Activated T-cell treated with anti-CD3 and anti-CD28 coated beads for 4 hours (primary cell): ENCODE measurements around the gene RP2.

Experiments
- DNase-seq: peaks from one replicate; pipeline ENCODE4 v3.0.0-alpha.2; 2020

RP2 gene

DNA sequence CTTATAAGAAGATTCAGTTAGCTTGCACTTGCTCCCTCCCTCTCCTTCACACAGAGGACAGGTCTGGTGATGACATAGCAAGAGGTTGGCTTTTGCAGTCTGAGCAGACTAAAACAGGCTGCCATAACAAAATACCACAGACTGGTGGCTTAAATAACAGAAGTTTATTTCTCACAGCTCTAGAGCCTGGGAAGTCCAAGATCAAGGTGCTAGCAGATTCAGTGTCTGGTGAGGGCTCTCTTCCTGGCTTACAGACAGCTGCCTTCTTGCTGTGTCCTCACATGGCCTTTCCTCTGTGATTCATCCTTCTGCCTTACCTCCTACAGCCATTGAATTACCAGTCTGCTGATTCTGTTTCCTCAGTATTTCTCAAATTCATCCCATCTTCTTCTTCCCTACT, 13.1 kb downstream of the RP2 start:
- DNase-seq: no peak

DNA sequence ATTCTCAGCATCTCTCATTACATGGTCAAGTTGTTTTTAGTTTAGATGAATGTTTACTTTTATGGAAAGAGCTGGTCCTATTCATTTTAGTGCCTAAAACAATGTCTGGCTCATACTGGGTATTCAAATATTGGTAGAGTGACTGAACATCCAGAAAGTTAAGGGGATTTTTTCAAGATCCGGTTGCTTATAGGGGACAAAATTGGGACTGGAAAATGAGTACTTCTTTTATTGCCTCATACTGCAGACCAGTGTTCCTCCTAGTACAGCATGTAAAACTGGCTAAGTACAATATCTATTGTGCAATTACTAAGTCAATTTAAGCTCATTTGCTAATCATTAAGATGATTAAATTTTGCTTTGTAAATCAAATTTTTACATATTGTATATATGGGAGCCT, 13.9 kb downstream of the RP2 start:
- DNase-seq: no peak

DNA sequence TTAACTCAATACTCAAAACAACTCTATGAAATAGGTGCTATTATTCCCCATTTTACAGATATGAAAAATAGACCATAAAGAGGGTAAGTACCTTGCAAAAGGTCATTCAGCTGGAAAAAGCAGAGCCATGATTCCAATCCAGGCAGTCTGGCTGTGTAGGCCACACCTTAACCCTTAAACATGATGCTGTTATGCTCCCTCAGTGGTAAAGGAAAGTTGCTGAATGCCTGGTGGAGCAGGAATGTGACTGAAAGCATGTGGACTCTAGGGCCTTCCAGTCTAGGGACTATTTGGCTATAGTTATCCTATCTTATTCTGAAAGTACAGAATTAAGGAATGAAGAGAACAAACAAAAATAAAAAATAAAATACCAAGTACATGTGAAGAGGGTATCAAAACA, 19.6 kb downstream of the RP2 start:
- no peak for DNase-seq

DNA sequence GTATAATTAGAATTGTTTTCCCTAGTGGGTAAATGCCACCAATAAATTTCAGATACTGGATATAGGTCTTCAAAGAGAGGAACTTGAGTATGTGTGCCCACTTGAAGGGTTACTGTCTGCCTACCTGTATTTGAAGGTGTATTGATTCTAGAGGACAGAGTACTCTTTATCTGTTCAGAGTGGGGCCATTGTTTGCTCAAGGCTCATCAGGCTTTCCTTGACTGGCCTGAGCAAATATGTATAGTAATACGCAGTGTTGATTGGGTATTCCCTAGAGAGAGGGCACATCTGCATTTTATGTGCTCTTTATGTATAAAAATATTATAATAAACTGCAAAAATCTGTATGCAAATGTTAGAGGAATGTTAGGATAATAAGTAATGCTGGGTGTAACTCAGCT, 23.7 kb downstream of the RP2 start:
- no peak for DNase-seq

DNA sequence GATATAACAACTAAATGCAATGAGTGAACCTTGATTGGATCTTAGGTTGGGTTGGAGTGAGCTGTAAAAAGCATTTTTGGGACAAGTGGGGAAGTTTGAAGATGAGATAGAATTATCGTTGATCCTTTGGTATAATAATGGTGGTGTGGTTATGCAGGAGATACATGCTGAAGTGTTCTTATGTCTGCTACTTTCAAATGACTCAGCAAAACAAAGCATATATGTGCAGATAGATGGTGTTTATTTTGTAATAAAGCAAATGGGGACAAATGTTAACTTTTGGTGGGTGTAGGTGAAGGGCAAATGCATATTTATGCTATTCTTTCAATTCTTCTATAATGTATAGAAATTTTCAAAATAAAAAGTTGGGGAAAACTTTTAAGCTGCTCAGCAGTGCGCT, 26.2 kb downstream of the RP2 start:
- DNase-seq: no peak

DNA sequence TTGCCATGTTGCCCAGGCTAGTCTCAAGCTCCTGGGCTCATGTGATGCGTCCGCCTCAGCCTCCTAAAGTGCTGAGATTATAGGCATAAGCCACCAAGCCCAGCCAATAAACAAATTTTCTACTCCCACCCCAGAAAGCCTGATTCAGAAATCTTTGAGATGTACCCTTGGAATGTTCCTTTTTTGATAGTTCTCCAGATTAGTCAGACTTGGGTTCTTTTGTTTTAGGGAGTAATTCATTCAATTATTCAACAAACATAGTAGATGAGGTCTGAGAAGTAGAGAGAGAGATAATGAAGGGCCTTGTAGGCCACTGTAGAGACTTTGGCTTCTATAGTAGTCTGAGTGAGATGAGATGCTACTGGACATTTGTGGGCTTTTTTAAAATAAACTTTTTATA, 27.8 kb downstream of the RP2 start:
- DNase-seq: no peak

DNA sequence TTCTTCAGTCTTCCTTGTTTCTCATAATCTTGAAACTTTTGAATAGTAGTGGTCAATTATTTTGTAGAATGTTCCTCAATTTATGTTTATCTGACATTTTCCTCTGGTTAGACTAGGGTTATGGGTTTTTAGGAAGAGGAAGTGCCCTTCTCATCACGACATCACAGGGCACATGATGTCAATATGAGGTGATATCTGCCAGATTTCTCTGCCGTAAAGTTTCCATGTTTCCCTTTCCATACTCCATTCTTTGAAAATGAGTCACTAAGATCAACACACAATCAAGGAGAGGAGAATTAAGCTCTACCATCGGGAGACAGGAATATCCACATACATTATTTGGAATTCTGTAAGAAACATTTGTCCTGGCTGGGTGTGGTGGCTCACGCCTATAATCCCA, 28.4 kb downstream of the RP2 start:
- no peak for DNase-seq

DNA sequence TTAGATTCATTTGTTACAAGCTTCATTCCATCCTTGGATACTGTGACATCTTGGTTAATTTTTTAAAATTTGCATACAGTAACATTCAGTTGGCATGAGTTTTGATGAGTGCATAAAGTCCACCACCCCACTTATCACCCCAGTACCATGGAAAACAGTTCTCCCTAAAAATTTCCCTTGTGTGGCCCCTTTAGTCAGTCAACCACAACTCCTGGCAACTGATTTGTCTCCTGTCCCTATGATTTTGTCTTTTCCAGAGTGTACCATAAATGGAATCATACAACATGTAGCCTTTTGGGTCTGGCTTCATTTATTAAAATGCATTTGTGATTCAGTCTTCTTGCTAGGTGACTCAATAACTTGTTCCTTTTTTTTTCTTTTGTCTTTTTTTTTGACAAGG, 29.9 kb downstream of the RP2 start:
- DNase-seq: no peak

DNA sequence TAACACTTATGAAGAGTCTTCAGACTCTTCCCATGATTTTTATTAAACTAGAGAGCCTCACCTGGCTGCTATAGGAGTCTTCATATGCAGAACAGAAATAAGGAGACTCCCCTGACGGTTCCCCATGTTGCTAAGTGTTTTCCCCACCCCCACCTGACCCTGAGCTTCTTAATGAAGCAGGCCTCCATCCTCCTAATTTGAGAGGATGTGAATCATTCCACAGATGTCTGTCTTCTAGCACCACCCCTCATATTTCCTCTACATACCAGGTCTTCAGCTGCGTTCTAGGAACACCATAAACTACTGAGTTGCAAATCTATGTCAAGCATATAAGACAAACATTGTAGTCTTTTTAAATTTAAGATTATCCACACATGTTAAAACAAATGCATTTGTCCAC, 36.9 kb downstream of the RP2 start:
- no peak for DNase-seq

DNA sequence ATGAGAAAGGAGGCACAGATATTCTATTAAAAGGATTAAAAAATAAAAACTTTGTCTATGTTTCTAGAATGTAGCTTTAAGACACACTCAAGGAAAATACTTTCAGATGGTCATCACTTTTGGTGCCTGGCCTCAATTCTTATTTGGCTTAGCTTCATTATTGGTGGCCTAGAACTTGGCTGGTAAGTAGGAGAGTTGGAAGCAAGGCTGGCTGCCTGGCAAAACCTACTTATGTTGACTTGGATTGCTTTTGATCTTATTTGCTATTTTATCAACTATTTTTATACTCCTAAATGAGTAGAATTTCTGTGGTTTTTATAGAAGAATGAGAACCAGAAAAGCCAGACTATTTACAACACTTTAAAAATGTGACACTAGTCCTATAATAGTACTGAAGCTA, 40.1 kb downstream of the RP2 start:
- DNase-seq: no peak

DNA sequence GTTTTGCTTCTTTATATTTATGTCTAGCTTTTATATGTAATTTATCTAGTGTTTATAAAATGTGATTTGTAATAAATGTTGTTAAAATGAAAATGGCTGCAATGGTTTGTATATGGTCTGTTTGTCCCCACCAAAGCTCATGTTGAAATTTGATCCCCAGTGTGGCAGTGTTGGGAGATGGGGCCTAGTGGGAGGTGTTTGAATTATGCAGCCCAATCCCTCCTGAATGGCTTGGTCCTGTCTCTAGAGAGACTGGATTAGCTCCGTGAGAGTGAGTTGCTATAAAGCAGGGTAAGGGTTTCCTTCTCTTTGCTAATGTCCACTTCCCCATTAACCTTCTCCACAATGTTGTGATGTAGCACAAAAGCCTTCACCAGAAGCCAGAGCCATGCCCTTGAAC, 45.4 kb downstream of the RP2 start:
- DNase-seq: no peak

DNA sequence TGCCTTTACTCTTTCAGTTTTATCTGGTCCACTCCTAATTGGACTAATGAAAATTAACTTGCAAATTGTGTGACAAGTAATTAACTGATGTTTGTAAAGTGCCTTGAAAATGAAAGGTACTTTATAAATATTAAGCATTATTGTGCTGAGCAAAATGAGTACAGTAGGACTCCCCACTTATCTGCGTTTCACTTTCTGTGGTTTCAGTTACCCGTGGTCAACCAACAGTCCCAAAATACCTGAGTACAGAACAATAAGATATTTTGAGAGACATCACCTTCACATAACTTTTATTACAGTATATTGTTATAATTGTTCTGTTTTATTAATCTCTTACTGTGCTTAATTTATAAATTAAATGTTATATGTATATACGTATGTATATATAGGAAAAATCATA, 48.0 kb downstream of the RP2 start:
- DNase-seq: no peak

DNA sequence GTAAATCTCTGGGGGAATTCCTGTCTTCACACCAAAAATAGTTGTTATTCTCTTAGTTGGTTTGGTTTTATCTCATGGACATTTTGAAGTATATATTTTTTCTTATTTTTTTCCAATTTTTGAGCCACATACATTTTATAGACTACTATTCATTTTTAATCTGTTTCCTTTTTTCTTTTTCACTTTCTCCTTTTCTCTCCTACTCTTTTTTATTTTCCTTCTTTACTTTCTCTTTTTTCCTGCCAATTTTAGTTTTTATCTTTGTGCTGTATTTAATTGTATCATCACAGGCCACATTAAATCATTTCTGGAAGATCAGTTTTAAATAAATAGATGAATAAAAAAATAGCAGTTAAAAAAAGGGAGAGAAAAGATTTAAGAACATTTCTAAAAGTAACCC, 61.4 kb downstream of the RP2 start:
- no peak for DNase-seq

DNA sequence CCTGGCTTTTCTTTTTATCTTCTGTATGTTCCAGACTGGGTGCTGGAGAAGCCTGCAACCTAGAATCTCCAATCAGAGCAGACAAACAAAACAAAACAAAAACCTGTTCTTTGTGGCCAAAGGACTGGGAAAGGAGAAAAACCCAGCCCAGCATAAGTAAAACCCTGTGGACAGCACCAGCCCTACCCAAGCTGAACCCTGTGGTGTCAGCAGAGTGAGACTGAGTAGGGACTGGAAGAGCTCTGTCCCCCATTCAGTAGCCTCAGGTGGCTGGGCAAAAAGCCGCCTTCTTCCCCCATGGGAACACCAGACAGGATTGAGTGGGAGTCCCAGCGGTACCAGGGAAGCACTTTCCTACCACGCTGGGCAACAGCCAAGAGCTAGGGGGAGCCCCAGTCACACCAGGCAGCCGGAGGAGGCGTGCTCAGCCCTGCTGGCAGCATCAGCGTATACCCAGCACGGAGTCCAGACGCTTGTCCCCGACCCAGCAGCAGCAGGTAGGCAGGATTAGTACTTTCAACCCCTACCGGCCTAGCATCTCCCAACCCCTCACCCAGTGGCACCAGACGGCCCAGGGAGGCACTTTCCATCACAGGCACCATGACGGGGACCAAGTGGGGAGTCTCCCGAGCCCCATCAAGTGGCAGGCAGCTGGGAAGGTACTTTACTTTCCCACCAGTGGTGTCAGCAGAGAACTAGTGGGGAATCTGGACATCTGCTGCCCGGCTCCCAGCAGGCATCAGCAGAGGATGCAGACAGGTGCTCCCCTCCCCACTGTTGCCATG, 66.8 kb downstream of the RP2 start:
- DNase-seq: peak; percentile 17

DNA sequence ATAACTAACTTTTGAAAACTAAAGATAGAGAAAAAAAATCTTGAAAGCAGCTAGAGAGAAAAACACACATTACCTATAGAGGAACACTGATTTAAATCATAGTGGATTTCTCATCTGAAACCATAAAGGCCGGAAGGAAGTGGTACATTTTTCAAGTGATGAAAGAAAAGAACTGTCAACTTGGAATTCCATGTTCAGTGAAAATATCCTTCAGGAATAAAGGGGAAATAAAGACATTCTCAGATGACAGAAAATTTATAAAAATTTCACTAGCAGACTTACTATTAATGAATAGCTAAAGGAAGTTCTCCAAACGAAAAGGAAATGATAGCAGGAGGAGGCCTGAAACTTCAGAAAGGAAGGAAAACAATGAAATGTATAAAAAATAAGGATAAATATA, 67.8 kb downstream of the RP2 start:
- DNase-seq: no peak

DNA sequence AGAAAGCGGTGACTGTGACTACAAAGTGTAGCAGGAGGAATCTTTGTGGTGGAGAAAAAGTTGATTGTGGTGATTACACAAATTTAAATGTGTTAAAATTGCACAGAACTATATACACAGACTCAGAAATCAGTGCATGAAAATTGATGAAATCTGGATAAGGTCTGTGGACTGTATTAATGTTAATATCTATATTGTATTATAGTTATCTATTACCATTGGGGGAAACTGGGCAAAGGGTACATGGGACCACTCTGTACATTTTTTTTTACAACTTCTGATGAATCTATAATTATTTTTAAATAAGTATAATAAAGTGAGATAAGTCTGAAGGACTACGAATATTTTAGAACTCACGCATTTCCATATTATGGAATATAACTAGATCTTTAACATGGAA, 73.6 kb downstream of the RP2 start:
- DNase-seq: no peak

DNA sequence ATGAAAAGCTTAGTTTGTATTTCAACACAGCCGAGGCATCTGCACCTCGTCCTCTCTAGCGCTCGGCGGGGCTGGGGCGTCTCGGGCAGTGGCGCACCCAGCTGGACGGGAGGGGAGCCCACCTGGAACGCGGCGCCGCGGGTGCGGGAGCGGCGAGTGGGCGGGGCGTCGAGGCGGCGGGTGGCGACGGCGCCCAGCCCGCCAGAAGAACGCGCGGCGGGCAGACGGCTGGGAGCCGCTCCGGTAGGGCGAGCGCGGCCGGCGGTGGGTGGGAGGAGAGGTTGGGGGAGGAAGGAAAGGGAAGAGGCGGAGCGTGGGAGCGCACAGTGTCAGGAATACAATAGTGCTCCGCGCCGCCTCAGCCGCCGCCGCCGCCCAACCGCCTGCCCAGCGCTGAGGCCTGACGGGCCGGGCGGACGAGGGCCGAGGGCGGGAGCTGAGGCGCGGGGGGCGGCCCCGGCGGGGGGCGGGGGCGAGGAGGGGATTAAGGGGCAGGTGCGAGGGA, 75.3 kb downstream of the RP2 start, which contains the start of gene JADE3:
TSS of gene JADE3 (plus strand) at position 324 of the 505 bp plus-strand sequence. CDS start 72,474 bp downstream, outside the sequence.
- DNase-seq: no peak

DNA sequence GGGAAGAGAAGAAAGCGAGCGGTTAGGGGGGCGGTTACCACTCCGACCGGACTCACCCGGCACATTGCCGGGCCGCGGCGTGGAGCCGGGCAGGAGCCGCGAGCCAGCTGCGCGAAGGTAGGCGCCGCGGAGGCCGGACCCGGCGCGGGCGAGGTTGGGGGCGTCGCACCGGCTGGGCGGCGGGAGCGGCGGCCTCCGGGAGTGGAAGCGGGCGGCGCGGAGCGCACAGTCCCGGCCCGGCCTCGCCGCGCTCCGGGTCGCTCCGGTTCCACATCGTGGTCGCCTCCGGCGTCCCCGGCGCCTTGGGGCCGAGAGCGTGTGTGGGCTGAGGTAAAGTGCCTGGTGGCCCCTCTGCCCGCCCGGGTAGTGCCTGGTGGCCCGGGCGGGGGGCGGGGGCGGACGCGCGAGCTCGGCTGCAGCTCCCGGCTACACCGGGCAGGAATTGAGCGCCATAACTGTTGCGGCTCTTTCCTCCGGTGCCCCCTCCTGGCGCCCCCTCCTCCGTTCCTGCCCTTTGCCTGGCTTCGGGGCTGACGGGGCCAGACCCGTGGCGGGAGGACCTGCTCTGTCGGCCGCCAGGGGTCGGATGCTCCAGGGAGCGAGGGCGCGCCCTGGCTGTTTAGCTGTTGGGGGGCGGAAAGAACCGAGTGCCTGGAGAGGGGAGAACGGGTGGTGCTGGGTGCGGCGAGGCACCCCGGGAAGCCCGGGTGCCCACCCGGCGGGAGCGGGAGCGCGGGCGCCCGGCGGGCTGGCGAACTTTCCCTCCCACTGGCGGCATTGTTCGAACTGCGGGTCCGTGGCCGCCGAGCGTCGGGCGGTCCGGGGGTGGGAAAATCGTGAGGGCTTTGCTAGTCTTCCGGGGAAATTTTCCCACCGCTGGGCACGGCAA, 76.0 kb downstream of the RP2 start:
- DNase-seq: no peak

DNA sequence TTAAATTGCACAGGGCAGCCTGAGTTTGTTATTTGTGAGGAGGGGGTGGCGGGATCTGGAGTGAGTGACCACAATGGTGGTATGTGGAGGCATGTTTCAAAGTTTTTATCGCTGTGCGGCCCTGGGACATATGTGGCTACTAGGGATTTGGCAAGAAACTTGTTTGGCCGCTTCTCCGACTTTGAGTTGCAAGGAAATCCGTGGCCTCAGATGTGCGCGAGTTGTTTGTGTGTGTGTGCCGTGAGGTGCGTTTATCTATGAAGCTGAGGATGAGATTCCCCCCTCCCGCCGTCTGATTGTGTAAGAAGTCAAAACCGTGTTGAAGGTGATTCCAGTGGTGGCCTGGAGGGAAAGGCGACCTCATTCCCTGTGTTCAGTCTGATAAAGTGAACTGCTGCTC, 76.8 kb downstream of the RP2 start:
- no peak for DNase-seq

DNA sequence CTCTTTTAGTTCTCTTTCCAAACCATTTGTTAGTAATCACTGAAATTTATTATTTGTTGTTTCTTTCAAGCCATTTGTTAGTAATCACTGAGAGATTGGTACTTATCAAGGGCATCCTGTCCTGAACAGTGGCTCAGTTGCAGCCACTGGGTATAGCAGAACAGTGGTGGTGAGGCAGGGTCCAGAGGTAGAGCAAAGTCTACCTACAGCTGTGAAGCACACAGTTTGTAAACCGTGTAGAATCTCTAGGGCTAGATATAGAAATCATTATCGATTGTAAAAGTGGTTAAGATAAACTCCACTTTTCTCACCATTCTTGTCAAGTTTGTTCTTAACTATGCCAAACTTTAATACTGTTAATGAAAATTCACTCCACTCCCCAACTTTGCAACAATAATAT, 79.4 kb downstream of the RP2 start:
- no peak for DNase-seq

DNA sequence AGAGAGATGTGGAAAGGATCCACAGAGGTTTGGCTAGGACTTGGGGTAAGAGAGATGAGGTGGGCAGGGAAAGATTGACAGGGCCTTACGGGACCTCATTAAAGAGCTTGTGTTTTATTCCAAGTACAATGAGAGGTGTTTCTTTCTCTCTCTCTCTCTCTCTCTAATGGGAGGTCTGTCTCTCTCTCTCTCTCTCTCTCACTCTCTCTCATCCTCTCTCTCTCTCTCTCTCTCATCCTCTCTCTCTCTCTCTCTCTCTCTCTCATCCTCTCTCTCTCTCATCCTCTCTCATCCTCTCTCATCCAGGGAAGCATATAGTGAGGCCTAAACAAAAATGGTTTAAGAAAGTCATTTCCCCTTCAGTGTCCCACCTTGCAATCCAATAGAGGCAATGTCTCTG, 80.8 kb downstream of the RP2 start:
- no peak for DNase-seq

DNA sequence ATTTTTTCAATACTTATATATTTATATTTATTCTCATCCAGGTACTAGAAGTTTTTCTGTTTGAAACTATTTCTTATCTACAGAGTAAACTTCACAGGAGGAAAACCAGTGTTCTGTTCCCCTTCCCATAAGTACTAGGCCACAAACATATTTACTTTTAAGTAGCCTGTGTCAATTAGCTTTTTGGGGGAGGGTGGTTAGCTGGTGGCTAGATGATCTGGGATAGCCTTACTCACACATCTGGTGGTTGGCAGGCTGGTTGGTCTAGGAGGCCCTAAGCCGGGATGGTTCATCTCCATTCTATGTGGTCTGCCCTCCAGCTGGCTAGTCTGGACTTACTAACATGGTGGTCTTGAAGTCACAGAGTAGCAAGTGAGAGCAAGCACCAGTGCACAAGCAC, 81.6 kb downstream of the RP2 start:
- no peak for DNase-seq

DNA sequence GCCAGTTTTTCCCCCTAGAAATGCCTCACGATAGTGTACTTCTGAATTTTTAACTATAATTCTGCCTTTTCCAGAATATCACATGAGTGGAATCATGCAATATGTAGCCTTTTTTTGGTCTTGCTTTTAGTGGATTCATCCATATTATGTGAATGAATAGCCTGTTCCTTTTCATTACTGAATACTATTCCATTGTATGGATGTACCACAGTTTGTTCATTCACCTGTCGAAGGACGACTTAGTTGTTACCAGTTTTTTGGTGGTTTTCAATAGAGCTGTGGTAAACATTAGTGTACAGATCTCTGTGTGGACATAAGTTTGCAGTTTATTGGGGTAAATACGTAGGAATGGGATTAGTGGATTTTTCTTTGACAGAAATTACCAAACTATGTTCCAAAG, 83.4 kb downstream of the RP2 start:
- no peak for DNase-seq

DNA sequence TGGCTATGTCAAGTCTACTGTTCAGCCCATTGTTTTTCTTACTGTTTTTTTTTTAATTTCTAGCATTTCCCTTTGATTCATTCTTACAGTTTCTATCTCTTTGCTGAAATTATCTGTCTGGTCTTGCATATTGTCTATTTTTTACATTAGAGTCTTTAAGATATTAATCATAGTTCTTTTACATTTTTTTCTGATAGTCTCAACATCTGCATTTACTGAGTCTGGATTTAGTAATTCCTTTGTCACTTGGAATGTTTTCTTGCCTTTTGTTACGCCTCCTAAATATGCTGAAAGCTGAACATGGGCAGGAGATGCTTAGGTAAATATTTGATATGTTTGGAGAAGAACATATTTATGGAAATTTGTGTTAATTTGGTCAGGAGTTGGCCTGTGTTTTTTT, 85.8 kb downstream of the RP2 start:
- no peak for DNase-seq
